Measurements from ENCODE around the gene HAUS5. TPM values are rescaled to one million over a fixed set of nuclear protein-coding genes. Genes with fewer than 3 reads are reported as not detected.
A peak's percentile ranks its signal among the peaks of the same experiment; 100 is the strongest.

Gene HAUS5
- total and polyA plus RNA-seq, 10 of the 15 experiments (the other 5 are each of a cell fraction or from before 2014, with no cell fraction given): 3.1 to 32.6 (median 17.6) TPM

- TF ChIP-seq, protein P1, sequence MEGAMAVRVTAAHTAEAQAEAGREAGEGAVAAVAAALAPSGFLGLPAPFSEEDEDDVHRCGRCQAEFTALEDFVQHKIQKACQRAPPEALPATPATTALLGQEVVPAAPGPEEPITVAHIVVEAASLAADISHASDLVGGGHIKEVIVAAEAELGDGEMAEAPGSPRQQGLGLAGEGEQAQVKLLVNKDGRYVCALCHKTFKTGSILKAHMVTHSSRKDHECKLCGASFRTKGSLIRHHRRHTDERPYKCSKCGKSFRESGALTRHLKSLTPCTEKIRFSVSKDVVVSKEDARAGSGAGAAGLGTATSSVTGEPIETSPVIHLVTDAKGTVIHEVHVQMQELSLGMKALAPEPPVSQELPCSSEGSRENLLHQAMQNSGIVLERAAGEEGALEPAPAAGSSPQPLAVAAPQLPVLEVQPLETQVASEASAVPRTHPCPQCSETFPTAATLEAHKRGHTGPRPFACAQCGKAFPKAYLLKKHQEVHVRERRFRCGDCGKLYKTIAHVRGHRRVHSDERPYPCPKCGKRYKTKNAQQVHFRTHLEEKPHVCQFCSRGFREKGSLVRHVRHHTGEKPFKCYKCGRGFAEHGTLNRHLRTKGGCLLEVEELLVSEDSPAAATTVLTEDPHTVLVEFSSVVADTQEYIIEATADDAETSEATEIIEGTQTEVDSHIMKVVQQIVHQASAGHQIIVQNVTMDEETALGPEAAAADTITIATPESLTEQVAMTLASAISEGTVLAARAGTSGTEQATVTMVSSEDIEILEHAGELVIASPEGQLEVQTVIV (IDR thresholded peaks at IDR 0.05; ENCODE audit: borderline replicate concordance, partially characterized antibody): no peak
- no peak for TF ChIP-seq NFXL1 (IDR thresholded peaks at IDR 0.05; ENCODE audit: borderline replicate concordance)
- no peak for TF ChIP-seq SPI1 (IDR thresholded peaks at IDR 0.05; ENCODE audit: borderline replicate concordance, insufficient read depth, low read depth, low read length)
- no peak for TF ChIP-seq YY1 (IDR thresholded peaks at IDR 0.05; ENCODE audit: low read depth, low read length)
- TF ChIP-seq RAD21 (IDR thresholded peaks at IDR 0.05; ENCODE audit: insufficient read depth, low read depth, low read length): no peak
- TF ChIP-seq PAX5 (IDR thresholded peaks at IDR 0.05; ENCODE audit: borderline replicate concordance, low read depth, low read length): no peak
- TF ChIP-seq PML (IDR thresholded peaks at IDR 0.05; ENCODE audit: low read length): no peak
- TF ChIP-seq, protein P2, sequence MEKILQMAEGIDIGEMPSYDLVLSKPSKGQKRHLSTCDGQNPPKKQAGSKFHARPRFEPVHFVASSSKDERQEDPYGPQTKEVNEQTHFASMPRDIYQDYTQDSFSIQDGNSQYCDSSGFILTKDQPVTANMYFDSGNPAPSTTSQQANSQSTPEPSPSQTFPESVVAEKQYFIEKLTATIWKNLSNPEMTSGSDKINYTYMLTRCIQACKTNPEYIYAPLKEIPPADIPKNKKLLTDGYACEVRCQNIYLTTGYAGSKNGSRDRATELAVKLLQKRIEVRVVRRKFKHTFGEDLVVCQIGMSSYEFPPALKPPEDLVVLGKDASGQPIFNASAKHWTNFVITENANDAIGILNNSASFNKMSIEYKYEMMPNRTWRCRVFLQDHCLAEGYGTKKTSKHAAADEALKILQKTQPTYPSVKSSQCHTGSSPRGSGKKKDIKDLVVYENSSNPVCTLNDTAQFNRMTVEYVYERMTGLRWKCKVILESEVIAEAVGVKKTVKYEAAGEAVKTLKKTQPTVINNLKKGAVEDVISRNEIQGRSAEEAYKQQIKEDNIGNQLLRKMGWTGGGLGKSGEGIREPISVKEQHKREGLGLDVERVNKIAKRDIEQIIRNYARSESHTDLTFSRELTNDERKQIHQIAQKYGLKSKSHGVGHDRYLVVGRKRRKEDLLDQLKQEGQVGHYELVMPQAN (conservative IDR thresholded peaks at IDR 0.05): peak; percentile 21; the same call in 1 of the 2 replicates
- TF ChIP-seq TBL1XR1 (IDR thresholded peaks at IDR 0.05; ENCODE audit: low read depth, low read length): no peak
- TF ChIP-seq ZNF592 (IDR thresholded peaks at IDR 0.05): no peak
- TF ChIP-seq, protein P3, sequence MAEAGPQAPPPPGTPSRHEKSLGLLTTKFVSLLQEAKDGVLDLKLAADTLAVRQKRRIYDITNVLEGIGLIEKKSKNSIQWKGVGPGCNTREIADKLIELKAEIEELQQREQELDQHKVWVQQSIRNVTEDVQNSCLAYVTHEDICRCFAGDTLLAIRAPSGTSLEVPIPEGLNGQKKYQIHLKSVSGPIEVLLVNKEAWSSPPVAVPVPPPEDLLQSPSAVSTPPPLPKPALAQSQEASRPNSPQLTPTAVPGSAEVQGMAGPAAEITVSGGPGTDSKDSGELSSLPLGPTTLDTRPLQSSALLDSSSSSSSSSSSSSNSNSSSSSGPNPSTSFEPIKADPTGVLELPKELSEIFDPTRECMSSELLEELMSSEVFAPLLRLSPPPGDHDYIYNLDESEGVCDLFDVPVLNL (IDR thresholded peaks at IDR 0.05; ENCODE audit: low read depth, low read length): 0 out of 2 replicates have a peak, but pooled peaks have one; percentile 13
- peak; percentile 17; the same call in 1 of the 2 replicates for TF ChIP-seq GATAD2B (conservative IDR thresholded peaks at IDR 0.05; ENCODE audit: low read depth)
- TF ChIP-seq CBFB (IDR thresholded peaks at IDR 0.05; ENCODE audit: low read depth): no peak
- TF ChIP-seq, protein P4, sequence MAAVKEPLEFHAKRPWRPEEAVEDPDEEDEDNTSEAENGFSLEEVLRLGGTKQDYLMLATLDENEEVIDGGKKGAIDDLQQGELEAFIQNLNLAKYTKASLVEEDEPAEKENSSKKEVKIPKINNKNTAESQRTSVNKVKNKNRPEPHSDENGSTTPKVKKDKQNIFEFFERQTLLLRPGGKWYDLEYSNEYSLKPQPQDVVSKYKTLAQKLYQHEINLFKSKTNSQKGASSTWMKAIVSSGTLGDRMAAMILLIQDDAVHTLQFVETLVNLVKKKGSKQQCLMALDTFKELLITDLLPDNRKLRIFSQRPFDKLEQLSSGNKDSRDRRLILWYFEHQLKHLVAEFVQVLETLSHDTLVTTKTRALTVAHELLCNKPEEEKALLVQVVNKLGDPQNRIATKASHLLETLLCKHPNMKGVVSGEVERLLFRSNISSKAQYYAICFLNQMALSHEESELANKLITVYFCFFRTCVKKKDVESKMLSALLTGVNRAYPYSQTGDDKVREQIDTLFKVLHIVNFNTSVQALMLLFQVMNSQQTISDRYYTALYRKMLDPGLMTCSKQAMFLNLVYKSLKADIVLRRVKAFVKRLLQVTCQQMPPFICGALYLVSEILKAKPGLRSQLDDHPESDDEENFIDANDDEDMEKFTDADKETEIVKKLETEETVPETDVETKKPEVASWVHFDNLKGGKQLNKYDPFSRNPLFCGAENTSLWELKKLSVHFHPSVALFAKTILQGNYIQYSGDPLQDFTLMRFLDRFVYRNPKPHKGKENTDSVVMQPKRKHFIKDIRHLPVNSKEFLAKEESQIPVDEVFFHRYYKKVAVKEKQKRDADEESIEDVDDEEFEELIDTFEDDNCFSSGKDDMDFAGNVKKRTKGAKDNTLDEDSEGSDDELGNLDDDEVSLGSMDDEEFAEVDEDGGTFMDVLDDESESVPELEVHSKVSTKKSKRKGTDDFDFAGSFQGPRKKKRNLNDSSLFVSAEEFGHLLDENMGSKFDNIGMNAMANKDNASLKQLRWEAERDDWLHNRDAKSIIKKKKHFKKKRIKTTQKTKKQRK (IDR thresholded peaks at IDR 0.05; ENCODE audit: low read depth, low read length): no peak
- TF ChIP-seq RB1 (IDR thresholded peaks at IDR 0.05; ENCODE audit: borderline replicate concordance): no peak
- TF ChIP-seq KLF5 (IDR thresholded peaks at IDR 0.05; ENCODE audit: partially characterized antibody): no peak
Measured at GRCh38 chr19:35644206-35644986, 31.9 kb downstream of the HAUS5 start (continued).
